Measurements from ENCODE around the gene SPATA1.

DNA sequence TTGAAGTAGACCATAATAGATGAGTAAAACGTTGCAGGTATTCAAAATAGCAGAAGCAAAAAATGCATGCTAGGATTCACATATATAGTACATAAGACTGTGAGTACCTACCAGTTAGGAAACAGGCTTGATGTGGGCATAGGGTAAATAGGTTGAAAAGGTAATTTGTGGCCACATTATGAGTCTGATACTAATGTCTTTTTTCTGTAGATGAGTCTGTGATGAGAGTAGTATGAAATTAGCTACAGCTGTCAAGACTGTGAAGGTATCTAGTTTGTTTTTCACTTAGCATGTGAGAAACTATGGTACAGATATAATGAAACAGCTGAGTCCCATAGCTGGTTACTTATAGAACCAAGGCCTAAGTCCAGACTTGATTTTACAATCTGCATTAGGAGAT is 12.4 kb upstream of the SPATA1 start:
- TF ChIP-seq, protein P1, sequence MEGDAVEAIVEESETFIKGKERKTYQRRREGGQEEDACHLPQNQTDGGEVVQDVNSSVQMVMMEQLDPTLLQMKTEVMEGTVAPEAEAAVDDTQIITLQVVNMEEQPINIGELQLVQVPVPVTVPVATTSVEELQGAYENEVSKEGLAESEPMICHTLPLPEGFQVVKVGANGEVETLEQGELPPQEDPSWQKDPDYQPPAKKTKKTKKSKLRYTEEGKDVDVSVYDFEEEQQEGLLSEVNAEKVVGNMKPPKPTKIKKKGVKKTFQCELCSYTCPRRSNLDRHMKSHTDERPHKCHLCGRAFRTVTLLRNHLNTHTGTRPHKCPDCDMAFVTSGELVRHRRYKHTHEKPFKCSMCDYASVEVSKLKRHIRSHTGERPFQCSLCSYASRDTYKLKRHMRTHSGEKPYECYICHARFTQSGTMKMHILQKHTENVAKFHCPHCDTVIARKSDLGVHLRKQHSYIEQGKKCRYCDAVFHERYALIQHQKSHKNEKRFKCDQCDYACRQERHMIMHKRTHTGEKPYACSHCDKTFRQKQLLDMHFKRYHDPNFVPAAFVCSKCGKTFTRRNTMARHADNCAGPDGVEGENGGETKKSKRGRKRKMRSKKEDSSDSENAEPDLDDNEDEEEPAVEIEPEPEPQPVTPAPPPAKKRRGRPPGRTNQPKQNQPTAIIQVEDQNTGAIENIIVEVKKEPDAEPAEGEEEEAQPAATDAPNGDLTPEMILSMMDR (optimal IDR thresholded peaks at IDR 0.05 in 1 of 3, IDR thresholded peaks at IDR 0.05 in 1 of 3, conservative IDR thresholded peaks at IDR 0.05 in 1 of 3; ENCODE audit: extremely low read depth in 1 of 3, insufficient read depth in 2 of 3, low read length in 3 of 3) = no peak
- TF ChIP-seq EZH2 (IDR thresholded peaks at IDR 0.05; ENCODE audit: low read length) = no peak

Data from keratinocyte (primary cell).